Erythroblast (primary cell): Measurements from ENCODE around the gene GNB3.
A peak's percentile ranks its signal among the peaks of the same experiment; 100 is the strongest.

Experiments
- DNase-seq, 2 experiments: peaks; one replicate each; lab custom pipeline; 2025; lab: John Stamatoyannopoulos, UW
- GATA1 ChIP-seq: IDR thresholded peaks from 2 replicates; pipeline ENCODE4 v1.6.1; 2011; ENCODE audit warnings: low read depth, mild to moderate bottlenecking, control low read depth, low read length, moderate library complexity
- POLR2A ChIP-seq: IDR thresholded peaks from 2 replicates; pipeline ENCODE4 v1.6.1; 2011; ENCODE audit warnings: mild to moderate bottlenecking, low read length

GNB3 gene

GRCh38 chr12:6840761-6841515 lies at the start of gene GNB3:
Gene GNB3, plus strand, starts transcription at chr12:6840925. Its CDS starts 363 bp downstream, at chr12:6841288.
- TF ChIP-seq POLR2A (no peak), GATA1 (no peak)
- DNase-seq = no peak

GRCh38 chr12:6791931-6792520 lies 48.7 kb upstream of the GNB3 start:
- no peak for DNase-seq
- no peak for TF ChIP-seq GATA1
- TF ChIP-seq POLR2A = no peak

- no peak for TF ChIP-seq POLR2A
- TF ChIP-seq GATA1 = no peak
- no peak for DNase-seq
These were observed 48.1 kb upstream of the GNB3 start for GRCh38 chr12:6792522-6793201.

- peak in 1 of 2 experiments; percentile 36 for DNase-seq
These were observed 45.6 kb upstream of the GNB3 start for GRCh38 chr12:6795088-6795487.

GRCh38 chr12:6796576-6796975 lies 44.1 kb upstream of the GNB3 start:
- no peak for TF ChIP-seq POLR2A
- no peak for TF ChIP-seq GATA1

More at GRCh38 chr12:6795088-6795487, 45.6 kb upstream of the GNB3 start:
- no peak for TF ChIP-seq GATA1
- no peak for TF ChIP-seq POLR2A

GRCh38 chr12:6799147-6799546 lies 41.6 kb upstream of the GNB3 start:
- DNase-seq = no peak
- TF ChIP-seq POLR2A (no peak), GATA1 (no peak)

More at GRCh38 chr12:6796576-6796975, 44.1 kb upstream of the GNB3 start:
- DNase-seq = no peak

- TF ChIP-seq POLR2A (no peak), GATA1 (no peak)
- DNase-seq = no peak
These were observed 33.6 kb upstream of the GNB3 start for GRCh38 chr12:6807170-6807569.

- DNase-seq = no peak
- TF ChIP-seq POLR2A = no peak
- TF ChIP-seq GATA1 = no peak
These were observed 31.7 kb upstream of the GNB3 start for GRCh38 chr12:6809056-6809455.

GRCh38 chr12:6810758-6811157 lies 30.0 kb upstream of the GNB3 start:
- DNase-seq = no peak
- no peak for TF ChIP-seq GATA1
- no peak for TF ChIP-seq POLR2A

GRCh38 chr12:6813363-6813762 lies 27.4 kb upstream of the GNB3 start:
- no peak for DNase-seq
- TF ChIP-seq POLR2A (no peak), GATA1 (no peak)

- TF ChIP-seq GATA1 (no peak), POLR2A (no peak)
- DNase-seq = no peak
These were observed 24.1 kb upstream of the GNB3 start for GRCh38 chr12:6816598-6816997.

- TF ChIP-seq POLR2A (no peak), GATA1 (no peak)
- DNase-seq = no peak
These were observed 23.6 kb upstream of the GNB3 start for GRCh38 chr12:6817098-6817497.

- DNase-seq = no peak
- TF ChIP-seq POLR2A = no peak
- TF ChIP-seq GATA1 = no peak
These were observed 23.0 kb upstream of the GNB3 start for GRCh38 chr12:6817662-6818157.

- TF ChIP-seq POLR2A (no peak), GATA1 (no peak)
- DNase-seq = no peak
These were observed 22.5 kb upstream of the GNB3 start for GRCh38 chr12:6818222-6818621.

- no peak for DNase-seq
- no peak for TF ChIP-seq POLR2A
- no peak for TF ChIP-seq GATA1
These were observed 22.1 kb upstream of the GNB3 start for GRCh38 chr12:6818645-6819044.
